Measurements from ENCODE around the gene ENKD1. TPM values are rescaled to one million over a fixed set of nuclear protein-coding genes. Genes with fewer than 3 reads are reported as not detected.

ENKD1 gene
- total RNA-seq, 4 donors from 2014 or later = 10.6 to 26.3 (median 13.4) TPM

- no peak overlapping the region for H3K4me3 ChIP-seq
- H3K36me3 ChIP-seq = no peaks in the 10 kb centered on the region
- no peaks in the 10 kb centered on the region for H3K27me3 ChIP-seq
- H3K4me1 ChIP-seq = peaks cover 0 to 19% (median 2%) of the 10 kb centered on the region in 4 donors
- TF ChIP-seq CTCF (IDR thresholded peaks at IDR 0.05) = no peak
- TF ChIP-seq POLR2A (IDR thresholded peaks at IDR 0.05) = no peak
- H3K9me3 ChIP-seq = no peaks in the 10 kb centered on the region
- DNase-seq = peak in 2 of 3 donors; percentile 71 to 72
- peak overlapping the region; percentile 6 to 72 (median 52) for H3K27ac ChIP-seq
Observed at GRCh38 chr16:67673712-67674580, 7.4 kb upstream of the ENKD1 start.

- no peaks in the 10 kb centered on the region for H3K27me3 ChIP-seq
- no peaks in the 10 kb centered on the region for H3K36me3 ChIP-seq
- peak overlapping the region; percentile 6 to 72 (median 52) for H3K27ac ChIP-seq
- no peak for TF ChIP-seq POLR2A (IDR thresholded peaks at IDR 0.05)
- TF ChIP-seq CTCF (IDR thresholded peaks at IDR 0.05) = peak; percentile 54 to 83 (median 75)
- H3K4me1 ChIP-seq = peaks cover 0 to 24% (median 7%) of the 10 kb centered on the region in 4 donors
- DNase-seq = peak; percentile 71 to 85 (median 72)
- no peak overlapping the region for H3K4me3 ChIP-seq
- H3K9me3 ChIP-seq = no peaks in the 10 kb centered on the region
Observed at GRCh38 chr16:67672739-67673662, 6.5 kb upstream of the ENKD1 start.

- Histone ChIP-seq H3K27me3 (no peaks in the 10 kb centered on the region), H3K27ac (peak overlapping the region in 1 of 4 donors; percentile 72), H3K36me3 (no peaks in the 10 kb centered on the region), H3K9me3 (no peaks in the 10 kb centered on the region), H3K4me3 (no peak overlapping the region), H3K4me1 (peaks cover 3 to 31% (median 14%) of the 10 kb centered on the region in 4 donors)
- DNase-seq = no peak
- TF ChIP-seq POLR2A (IDR thresholded peaks at IDR 0.05) (no peak), CTCF (IDR thresholded peaks at IDR 0.05) (no peak)
Observed at GRCh38 chr16:67672306-67672705, 5.8 kb upstream of the ENKD1 start.

- H3K4me1 ChIP-seq = peaks cover 3 to 43% (median 24%) of the 10 kb centered on the region in 4 donors
- H3K4me3 ChIP-seq = no peak overlapping the region
- DNase-seq = no peak
- H3K27me3 ChIP-seq = no peaks in the 10 kb centered on the region
- TF ChIP-seq CTCF (IDR thresholded peaks at IDR 0.05) (no peak), POLR2A (IDR thresholded peaks at IDR 0.05) (no peak)
- peak overlapping the region in 1 of 4 donors; percentile 90 for H3K27ac ChIP-seq
- no peaks in the 10 kb centered on the region for H3K36me3 ChIP-seq
- no peaks in the 10 kb centered on the region for H3K9me3 ChIP-seq
Observed at GRCh38 chr16:67669499-67670101, 3.0 kb upstream of the ENKD1 start.

GRCh38 chr16:67668495-67669157, 2.1 kb upstream of the ENKD1 start:
- H3K9me3 ChIP-seq = no peaks in the 10 kb centered on the region
- TF ChIP-seq POLR2A (IDR thresholded peaks at IDR 0.05) (no peak), CTCF (IDR thresholded peaks at IDR 0.05) (peak in 1 of 6 experiments; percentile 61)
- H3K27ac ChIP-seq = peak overlapping the region; percentile 8 to 90 (median 80)

More at GRCh38 chr16:67668495-67669157, 2.1 kb upstream of the ENKD1 start:
- H3K4me1 ChIP-seq = peaks cover 3 to 36% (median 24%) of the 10 kb centered on the region in 4 donors
- H3K4me3 ChIP-seq = no peak overlapping the region
- peak in 1 of 3 donors; percentile 49 for DNase-seq
- peaks cover 0 to 2% (median 0%) of the 10 kb centered on the region in 3 donors for H3K36me3 ChIP-seq
- H3K27me3 ChIP-seq = no peaks in the 10 kb centered on the region

Measured in Peyer's patch (tissue), 4 donors.